ENCODE measurements around the gene DYNLT3.

DNA sequence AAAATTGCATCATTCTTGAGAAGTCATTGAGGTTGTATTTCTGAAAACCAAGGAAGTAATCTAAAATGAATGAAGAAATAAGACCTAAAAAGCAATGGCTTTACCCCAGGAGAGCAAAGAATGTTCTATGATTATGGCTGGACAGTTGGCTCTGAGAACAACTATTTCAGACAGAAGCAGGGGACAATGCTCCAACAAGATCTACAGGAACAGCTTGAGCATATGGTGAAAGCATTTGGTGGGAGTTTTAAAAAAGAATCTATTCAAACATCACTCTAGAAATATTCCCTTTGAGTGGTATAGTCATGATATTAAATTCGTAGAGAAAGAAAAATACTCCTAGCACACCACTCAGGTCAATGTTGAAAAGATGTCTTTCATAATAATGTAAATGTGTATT is 26.7 kb downstream of the DYNLT3 start:
- TF ChIP-seq, protein P1, sequence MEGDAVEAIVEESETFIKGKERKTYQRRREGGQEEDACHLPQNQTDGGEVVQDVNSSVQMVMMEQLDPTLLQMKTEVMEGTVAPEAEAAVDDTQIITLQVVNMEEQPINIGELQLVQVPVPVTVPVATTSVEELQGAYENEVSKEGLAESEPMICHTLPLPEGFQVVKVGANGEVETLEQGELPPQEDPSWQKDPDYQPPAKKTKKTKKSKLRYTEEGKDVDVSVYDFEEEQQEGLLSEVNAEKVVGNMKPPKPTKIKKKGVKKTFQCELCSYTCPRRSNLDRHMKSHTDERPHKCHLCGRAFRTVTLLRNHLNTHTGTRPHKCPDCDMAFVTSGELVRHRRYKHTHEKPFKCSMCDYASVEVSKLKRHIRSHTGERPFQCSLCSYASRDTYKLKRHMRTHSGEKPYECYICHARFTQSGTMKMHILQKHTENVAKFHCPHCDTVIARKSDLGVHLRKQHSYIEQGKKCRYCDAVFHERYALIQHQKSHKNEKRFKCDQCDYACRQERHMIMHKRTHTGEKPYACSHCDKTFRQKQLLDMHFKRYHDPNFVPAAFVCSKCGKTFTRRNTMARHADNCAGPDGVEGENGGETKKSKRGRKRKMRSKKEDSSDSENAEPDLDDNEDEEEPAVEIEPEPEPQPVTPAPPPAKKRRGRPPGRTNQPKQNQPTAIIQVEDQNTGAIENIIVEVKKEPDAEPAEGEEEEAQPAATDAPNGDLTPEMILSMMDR (IDR thresholded peaks at IDR 0.05), result no peak
- TF ChIP-seq POLR2A (IDR thresholded peaks at IDR 0.05) (no peak), POLR2AphosphoS5 (IDR thresholded peaks at IDR 0.05) (no peak)

Measured in breast epithelium (tissue), 3 donors.